NCI-H2171 (cell line): ENCODE measurements around the gene SPATA24.
A peak's percentile ranks its signal among the peaks of the same experiment; 100 is the strongest.
"Not testable (repeated sequence)": the region's sequence is repeated elsewhere in the genome, so short reads cannot be mapped to it uniquely, and the experiment has no call there.

ENCODE experiments used
- DNase-seq: peaks from one replicate; lab custom pipeline; 2025; lab: John Stamatoyannopoulos, UW

SPATA24 gene

DNA sequence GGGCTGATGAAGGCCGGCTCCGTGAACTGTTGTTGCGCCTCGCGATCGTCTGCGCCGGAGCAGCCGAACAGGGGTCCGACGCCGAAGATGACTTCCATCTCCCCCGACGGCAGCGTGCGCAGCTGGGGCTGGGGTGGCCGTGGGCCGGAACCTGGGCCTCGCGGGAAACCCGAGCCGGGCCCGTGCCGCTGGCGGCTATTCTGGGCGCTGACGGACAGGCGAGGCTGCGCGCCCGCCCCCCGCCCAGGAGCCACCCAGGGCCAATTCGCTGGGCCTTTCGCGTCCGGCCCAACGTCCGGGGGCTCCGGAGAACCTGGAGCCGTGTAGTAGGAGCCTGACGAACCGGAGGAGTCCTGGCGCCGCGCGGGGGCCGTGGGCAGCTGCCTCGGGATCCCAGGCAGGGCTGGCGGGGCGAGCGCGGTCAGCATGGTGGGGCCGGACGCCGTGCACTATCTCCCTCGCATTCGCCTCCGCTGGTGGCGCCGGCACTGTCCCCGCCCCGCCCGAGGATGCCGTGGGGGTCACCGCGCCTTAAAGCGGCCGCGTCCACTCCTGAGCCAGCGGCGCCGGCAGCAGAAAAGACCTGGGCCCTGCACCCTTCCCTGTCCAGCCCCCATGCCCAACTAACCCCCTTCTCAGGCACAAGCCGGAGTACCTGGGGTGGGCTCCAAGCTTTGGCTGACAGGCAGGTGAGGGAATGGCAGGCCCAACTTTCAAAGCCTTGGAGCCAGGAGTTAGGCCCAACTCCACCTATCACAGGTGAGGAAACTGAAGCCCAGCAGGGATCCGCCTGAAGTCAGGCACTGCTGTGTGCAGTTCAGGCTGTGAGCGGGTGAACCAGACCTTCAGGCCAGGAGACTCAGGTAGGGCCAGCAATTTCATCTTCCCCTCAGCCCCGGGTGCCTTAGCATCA lies 9.0 kb downstream of the SPATA24 start, which contains the start of gene PROB1:
Gene PROB1 (minus strand): TSS at position 451 of the 913 bp plus-strand sequence. CDS start 23 bp downstream, at position 428.
- no peak for DNase-seq

DNA sequence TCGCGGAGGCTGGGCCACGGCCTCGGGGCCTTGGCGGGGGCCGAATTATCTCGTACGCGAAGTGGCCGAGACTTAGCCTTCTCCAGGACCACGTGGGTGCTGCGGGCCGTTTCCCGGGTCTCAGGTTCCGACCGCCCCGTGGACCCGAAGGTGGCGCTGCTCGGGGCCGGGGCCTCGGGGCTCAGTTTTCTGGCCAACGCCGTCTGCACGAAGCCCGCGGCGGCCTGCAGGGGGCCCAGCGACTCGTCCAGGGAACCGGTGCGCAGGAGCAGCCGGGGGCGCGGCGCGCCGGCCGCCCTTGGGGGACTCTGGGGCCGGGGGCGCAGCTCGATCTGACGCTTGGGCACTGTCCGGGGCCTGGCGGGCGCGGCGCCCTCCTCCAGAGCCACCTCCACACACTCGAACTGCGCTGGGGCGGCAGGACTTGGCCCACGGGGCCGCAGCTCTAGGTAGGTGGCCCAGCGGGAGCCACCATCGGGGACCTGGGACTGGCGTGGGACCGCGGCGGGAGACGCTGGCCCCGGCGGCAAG lies 9.7 kb downstream of the SPATA24 start:
- DNase-seq, result peak; percentile 21

DNA sequence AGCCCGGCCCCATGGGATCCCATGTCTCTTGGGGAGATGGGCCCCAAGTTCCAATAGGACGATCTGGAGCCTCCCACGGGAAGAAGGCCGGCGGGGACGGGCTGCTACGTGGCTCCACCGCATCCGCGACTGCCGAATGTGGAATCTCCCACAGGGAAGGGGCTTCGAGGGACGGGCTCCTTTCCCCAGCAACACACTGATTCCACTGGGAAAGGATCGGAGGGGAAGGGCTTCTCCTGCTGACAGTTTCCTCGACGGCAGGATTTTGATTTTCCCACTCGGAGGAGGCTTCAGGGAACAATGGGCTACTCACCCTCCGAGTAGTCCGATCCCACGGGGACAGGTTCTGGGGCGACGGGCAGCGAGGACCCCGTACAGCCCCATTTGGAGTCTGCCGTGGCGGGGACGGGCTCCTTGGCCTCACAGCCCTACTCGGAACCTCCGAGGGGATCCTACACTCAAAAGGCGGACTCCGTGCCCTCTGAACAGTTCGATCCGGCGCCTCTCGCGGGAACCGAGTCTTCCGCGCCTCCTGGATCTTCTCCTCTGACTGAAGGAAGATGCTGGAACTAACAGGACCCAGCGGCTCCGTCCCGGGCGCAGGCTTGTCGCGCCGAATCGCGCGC lies 10.3 kb downstream of the SPATA24 start:
- no peak for DNase-seq

DNA sequence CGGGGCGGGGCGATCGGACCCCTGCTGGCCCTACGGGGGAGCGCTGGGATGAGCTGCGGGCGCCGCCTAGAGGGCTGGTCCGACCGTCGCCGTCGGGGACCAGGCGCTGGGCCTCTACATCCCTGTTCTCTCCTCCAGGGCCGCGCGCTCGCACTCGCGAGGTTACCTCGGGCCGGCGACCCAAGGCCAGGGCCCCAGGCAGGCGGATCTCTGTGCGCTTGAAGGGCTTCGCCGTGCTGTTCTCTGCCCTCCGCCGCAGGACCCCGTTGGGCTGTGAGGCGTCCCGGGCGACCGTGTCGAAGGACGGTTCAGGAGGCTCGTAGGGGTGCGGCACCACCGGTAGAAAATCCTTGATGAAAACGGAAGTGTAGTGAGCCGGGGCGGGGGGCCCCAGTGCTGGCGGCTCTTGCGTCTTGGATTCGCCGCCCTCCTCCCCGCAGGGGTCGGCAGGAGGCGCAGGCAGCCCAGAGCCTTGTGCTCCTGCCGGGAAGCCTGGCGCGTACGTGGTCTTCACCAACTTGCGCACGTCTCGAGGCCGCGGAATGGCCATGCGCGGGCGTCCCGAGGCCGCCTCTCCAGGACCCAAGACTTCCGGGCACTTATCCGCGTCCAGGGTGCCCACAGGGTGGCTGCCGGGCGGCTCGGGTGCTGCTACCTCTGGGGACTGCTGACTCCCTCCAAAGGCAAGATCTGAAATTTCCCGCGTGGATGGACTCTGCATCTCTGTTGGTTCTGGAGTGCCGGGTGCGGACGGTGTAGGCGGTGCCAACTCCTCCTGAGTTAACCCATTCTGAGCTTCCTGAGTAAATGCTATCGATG lies 11.0 kb downstream of the SPATA24 start:
- no peak for DNase-seq

GRCh38 chr5:139392324-139392677 lies 11.6 kb downstream of the SPATA24 start:
- no peak for DNase-seq

DNA sequence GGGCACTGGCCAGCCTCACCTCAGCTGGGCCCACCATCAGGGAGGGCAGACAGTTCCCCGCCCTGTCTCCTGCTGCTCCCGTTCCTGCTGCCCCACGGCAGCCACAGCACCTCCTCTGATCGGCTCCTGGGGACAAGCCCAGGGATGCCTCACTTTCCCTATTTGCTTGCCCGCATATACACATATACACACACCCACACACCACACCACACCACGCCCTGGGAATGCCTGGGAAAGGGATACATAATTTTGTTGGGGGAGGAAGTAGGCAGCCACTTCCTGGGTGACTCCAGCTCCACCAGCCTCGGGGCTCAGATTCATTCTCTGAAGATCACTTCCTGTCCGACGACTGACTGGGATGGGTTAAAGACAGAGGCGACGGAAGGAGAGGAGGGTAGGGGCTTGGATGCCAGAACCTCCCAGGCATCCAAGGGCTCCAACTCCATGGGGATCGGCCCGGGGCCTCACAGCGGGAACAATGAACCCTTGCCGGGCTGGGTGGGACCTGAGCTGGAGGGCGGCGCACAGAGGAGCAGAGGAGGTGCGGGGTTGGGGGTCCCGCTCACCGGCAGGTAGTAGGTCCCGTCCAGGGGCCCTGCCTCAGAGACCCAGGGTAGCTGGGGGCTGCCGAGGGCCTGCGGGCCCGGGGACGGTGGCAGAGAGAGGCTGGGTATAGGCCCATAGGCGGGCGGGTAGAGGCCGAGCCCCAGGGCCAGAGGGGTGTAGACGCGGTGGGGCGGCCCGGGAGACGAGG lies 12.1 kb downstream of the SPATA24 start:
- DNase-seq, result no peak

DNA sequence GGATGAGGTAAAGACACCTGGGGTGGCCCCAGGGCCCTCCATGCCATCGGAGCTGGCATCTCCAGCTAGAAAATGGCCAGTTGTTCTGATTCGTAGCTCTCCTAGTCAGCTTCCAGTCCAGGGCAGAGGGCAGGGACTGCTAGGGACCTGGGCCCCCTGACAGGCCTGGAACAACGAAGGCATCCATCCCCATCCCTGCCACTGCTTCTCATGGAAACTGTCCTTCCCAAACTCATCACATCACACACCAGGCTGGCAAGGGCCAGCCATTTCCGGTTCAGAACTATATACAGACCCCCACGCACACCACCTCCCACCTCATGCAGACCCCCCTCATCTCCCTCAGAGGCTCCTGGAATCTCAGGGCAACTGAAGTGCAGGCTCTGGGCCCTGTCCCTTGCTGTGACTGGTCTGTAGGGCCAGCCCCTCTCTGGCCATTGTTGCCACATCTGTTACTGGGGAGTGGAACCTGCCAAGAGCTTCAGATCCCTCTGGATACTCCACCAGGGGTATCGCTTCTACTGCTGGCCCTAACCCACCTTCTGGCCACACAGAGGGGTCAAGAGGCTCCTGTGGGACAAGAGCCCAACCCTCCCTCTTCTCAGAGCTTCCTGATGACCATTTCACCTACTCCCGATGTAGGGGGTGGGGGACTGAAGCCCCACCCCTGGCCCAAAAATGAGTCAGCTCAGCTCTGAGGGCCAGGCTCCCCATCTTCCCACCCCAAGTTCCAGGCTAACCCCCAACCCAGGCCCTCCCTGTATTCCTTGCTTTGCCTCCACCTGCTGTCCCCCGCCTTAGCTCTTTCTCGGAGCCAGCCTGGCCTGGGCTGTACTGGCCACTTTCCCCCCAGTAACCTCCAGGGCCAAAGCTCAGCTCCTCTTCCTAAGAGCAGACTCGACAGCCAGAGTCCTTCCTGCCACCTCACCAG lies 13.0 kb downstream of the SPATA24 start:
- DNase-seq, result no peak

DNA sequence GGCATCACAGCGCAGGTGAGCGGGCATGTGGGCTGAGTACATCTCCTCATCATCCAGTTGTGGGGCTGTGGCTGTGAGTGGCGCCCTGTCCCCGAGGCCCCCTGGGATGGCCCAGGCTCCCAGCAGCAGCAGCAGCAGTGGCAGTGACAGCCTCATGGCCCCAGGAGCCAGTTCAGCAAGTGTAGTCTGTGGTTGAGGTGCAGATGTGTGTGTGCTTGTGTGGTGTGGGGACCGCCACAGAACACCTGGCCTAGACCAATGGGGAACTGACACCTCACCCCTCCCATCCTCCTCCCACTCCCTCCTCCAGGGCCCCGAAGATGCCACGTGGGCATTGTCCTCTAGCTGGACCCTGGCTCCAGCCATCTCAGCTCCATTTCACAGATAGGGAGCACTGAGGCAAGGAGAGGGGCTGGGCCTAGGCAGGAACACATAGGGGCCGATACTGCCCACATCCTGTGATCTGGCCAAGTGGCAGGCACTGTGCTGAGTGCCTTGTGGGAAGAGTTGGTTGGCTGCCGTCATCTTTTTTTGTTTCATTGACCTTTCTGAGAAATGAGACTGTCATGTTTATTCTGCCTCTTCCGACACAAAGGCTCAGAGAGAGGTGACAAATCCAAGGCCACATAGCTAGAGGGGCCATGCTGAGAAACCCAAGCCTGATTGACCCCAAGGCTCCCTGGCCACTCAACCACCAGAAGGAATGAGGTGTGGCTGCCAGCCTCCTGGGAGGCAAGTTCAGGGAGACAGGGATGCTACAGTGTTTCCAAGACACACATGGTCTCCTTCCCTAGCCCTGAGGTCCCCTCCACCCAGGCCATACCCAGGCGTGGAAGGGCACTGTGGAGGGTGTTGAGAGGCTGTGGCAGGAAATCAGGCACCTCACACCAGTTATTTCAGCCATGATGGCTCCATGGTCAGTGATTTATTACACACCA lies 13.9 kb downstream of the SPATA24 start, which contains the start of gene MZB1:
Gene MZB1 (minus strand): TSS at position 213 of the 938 bp plus-strand sequence. CDS start 57 bp downstream, at position 156.
- DNase-seq, result no peak

DNA sequence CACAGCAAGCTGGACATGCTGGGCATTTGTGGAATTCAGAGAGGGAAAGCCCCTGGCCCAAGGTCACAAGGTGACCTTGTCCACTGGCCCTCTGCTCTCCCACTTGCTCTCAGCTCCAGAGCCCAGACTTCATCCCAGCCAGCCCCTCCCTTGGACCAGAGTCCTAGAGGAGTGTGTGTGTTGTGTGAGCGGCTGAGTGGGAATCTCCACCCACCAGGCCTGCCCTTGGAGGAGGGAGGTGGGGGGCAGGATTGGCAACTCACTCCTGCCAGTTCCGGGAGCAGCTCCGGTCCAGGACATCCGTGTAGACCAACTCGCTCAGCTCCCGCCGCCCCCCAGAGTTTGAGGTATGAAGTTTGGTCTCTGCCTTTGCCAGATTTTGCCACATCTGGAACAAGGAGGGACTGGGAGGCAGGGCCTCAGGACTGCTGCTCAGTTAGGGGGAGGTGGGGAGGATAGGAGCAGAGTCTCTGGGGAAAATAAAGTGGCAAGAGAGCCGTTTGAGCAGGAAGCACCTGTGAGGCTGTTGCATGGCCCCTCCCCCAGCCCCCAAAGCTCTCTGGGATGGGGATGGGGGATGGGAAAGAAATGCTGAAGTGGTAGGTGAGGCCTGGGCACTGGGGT lies 15.6 kb downstream of the SPATA24 start:
- no peak for DNase-seq

GRCh38 chr5:139387611-139388197 lies 16.2 kb downstream of the SPATA24 start:
- DNase-seq, result no peak

GRCh38 chr5:139386956-139387355 lies 16.9 kb downstream of the SPATA24 start:
- not testable (repeated sequence) for DNase-seq

DNA sequence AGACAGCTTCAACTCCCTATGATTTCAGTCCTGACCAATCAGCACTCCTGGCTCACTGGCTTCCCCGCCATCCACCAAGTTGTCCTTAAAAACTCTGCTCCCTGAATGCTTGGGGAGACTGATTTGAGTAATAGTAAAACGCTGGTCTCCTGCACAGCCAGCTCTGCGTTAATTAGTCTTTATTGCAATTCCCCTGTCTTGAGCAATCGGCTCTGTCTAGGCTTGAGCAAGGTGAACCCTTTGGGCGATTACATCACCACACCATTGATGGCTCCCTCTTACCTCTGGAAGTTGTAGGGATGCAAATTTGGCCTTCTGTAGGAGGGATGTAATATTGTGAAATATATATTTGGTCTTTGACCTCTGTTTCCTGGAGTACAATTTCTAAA lies 17.8 kb downstream of the SPATA24 start:
- DNase-seq, result no peak

GRCh38 chr5:139385061-139386049 lies 18.5 kb downstream of the SPATA24 start:
- DNase-seq, result no peak

DNA sequence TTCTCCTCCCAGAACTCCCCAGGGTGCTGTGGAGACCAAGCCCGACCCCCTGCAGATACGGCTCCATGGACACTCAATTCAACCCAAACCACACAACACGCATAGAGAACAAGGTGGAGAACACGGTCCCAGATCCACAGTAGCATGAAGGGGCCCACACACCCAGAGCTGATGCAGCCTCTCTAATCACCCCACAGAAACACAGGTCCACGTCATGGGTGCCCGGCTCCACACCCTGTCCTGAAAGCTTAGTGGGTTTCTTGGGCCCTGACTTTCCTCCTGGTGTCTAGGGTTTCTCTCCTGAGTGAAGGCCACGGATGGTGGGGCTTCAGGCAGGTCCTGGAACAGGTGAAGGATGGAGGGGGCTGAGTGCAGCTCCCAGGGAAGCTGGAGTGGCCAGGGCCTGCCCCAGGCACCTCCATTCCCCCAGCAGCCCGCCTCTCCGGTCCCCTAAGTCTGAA lies 19.3 kb downstream of the SPATA24 start:
- no peak for DNase-seq

DNA sequence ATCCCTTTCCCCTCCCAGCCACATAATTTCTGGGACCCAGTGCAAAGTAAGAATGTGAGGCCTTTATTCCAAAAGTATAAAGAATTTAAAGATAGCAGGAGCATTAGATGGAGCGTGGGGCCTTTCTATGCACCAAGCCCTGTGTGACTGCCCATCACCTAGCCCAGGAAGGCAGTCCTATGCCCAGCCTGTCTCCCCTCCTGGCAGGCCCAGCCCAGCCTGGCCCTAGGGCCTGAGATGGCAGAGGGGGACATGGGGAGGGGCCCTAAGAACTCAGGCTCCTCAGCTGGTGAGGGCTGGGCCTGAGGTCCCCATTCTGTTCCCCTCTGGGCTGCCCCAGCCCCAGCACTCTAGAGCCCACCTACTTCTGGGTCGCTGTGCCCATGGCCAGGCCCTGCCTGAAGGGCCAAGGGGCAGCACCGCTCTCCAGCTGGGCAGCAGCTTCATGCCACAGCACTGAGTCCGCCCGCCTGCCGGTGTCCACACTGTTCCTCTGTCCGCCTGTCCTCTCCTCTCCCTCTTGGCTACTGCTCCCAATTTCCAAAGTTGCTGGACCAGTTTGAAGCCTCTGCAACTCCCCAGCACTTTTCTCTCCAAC lies 19.8 kb downstream of the SPATA24 start:
- no peak for DNase-seq

DNA sequence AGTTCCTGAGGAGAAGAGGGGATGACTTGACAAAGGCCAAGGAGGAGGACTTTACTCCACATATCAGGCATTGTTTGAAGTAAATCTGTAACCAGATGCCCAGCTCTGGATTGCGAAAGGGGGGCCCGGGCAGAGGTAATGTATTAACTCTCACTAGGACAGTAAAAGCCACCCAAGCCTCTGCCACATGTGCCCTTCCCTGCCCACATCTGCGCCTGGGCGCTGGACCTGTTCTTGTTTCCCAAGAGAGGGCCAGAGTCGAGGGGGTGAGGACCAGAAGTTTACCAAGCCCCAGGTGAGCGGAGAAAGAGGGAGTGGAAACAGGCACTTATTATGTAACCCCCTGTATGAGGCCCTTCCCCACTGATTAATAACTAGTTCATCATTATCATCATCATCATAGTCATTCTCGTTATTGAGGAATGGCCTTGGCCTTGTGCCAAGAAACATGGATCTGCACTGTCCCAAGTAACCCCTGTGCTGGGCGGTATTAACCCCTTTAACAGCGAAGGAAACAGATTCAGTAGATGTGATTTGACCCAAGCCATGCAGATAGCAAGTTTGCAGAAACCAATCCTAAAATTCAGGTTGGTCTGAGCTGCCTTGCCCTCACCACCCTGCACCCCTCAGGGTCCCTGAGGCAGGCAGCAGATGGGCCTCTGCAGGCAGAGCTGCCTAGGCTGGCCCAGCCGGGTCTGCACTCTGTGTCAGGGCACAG lies 20.5 kb downstream of the SPATA24 start, which contains the start of gene SLC23A1:
Gene SLC23A1 (minus strand): TSS at position 23 of the 718 bp plus-strand sequence. CDS start 44 bp downstream, outside the sequence.
- peak; percentile 7 for DNase-seq
